ENCODE results near the gene PLA2G3. TPM values are rescaled to one million over a fixed set of nuclear protein-coding genes. Genes with fewer than 3 reads are reported as not detected.
"Not testable (repeated sequence)": the region's sequence is repeated elsewhere in the genome, so short reads cannot be mapped to it uniquely, and the experiment has no call there.

The PLA2G3 gene
- total RNA-seq, 3 donors from 2014 or later (not counting 1 experiment from before 2014, with no cell fraction given) = not detected

- no peak overlapping the region for H3K4me3 ChIP-seq (ENCODE audit: low read length)
- Mint-ChIP-seq H3K9me3 (no peaks in the 10 kb centered on the region), H3K27ac (no peak overlapping the region), H3K36me3 (no peaks in the 10 kb centered on the region), H3K27me3 (ENCODE audit: low read depth in 2 of 2) (no peaks in the 10 kb centered on the region), H3K4me3 (no peak overlapping the region), H3K4me1 (peaks cover 0 to 4% of the 10 kb centered on the region in 2 donors)
- no peak for ATAC-seq
- no peaks in the 10 kb centered on the region for H3K36me3 ChIP-seq (ENCODE audit: control insufficient read depth, insufficient read depth, low read length)
- intact Hi-C loops (cut with micrococcal nuclease) = no loop called here
- H3K4me1 ChIP-seq (ENCODE audit: control insufficient read depth, insufficient read depth, low read length) = no peaks in the 10 kb centered on the region
- DNase-seq = no peak
- H3K9me3 ChIP-seq (ENCODE audit: control insufficient read depth, insufficient read depth, low read length) = no peaks in the 10 kb centered on the region
- 96% methylated on average over 36 of the region's 36 CpGs for WGBS (ENCODE audit: insufficient coverage)
- H3K27me3 ChIP-seq (ENCODE audit: control insufficient read depth, insufficient read depth, low read length) = no peaks in the 10 kb centered on the region
- TF ChIP-seq CTCF (IDR thresholded peaks at IDR 0.05) = no peak
- H3K27ac ChIP-seq (ENCODE audit: low read length) = no peak overlapping the region
Measured at GRCh38 chr22:31098632-31099110, 41.6 kb downstream of the PLA2G3 start.

GRCh38 chr22:31097941-31098631 is 42.2 kb downstream of the PLA2G3 start:
- TF ChIP-seq CTCF (IDR thresholded peaks at IDR 0.05) = no peak
- Histone ChIP-seq H3K36me3 (ENCODE audit: control insufficient read depth, insufficient read depth, low read length) (no peaks in the 10 kb centered on the region), H3K4me3 (ENCODE audit: low read length) (no peak overlapping the region), H3K27ac (ENCODE audit: low read length) (no peak overlapping the region), H3K9me3 (ENCODE audit: control insufficient read depth, insufficient read depth, low read length) (no peaks in the 10 kb centered on the region), H3K4me1 (ENCODE audit: control insufficient read depth, insufficient read depth, low read length) (no peaks in the 10 kb centered on the region), H3K27me3 (ENCODE audit: control insufficient read depth, insufficient read depth, low read length) (no peaks in the 10 kb centered on the region)
- H3K36me3 Mint-ChIP-seq = no peaks in the 10 kb centered on the region
- no peak overlapping the region for H3K27ac Mint-ChIP-seq
- 94% methylated on average over 10 of the region's 10 CpGs for WGBS (ENCODE audit: insufficient coverage)
- no peak for ATAC-seq
- DNase-seq = no peak
- no peaks in the 10 kb centered on the region for H3K9me3 Mint-ChIP-seq
- no peak overlapping the region for H3K4me3 Mint-ChIP-seq
- peaks cover 0 to 4% of the 10 kb centered on the region in 2 donors for H3K4me1 Mint-ChIP-seq
- H3K27me3 Mint-ChIP-seq (ENCODE audit: low read depth in 2 of 2) = no peaks in the 10 kb centered on the region
- intact Hi-C loops (cut with micrococcal nuclease) = no loop called here

GRCh38 chr22:31097539-31097938 is 42.8 kb downstream of the PLA2G3 start:
- H3K9me3 ChIP-seq (ENCODE audit: control insufficient read depth, insufficient read depth, low read length); H3K36me3 ChIP-seq (ENCODE audit: control insufficient read depth, insufficient read depth, low read length); H3K27ac ChIP-seq (ENCODE audit: low read length); DNase-seq; H3K36me3 Mint-ChIP-seq; H3K27me3 Mint-ChIP-seq (ENCODE audit: low read depth in 2 of 2); intact Hi-C loops (cut with micrococcal nuclease); H3K27ac Mint-ChIP-seq; H3K4me3 Mint-ChIP-seq; H3K9me3 Mint-ChIP-seq; H3K4me1 ChIP-seq (ENCODE audit: control insufficient read depth, insufficient read depth, low read length); ATAC-seq; H3K27me3 ChIP-seq (ENCODE audit: control insufficient read depth, insufficient read depth, low read length); H3K4me3 ChIP-seq (ENCODE audit: low read length); H3K4me1 Mint-ChIP-seq: not testable (repeated sequence)
- 98% methylated on average over 4 of the region's 5 CpGs for WGBS (ENCODE audit: insufficient coverage)

- no peak for TF ChIP-seq CTCF (IDR thresholded peaks at IDR 0.05)
- intact Hi-C loops (cut with micrococcal nuclease) = no loop called here
- Mint-ChIP-seq H3K36me3 (no peaks in the 10 kb centered on the region), H3K4me1 (peaks cover 0 to 4% of the 10 kb centered on the region in 2 donors), H3K4me3 (no peak overlapping the region), H3K27me3 (ENCODE audit: low read depth in 2 of 2) (no peaks in the 10 kb centered on the region), H3K27ac (no peak overlapping the region), H3K9me3 (no peaks in the 10 kb centered on the region)
- Histone ChIP-seq H3K36me3 (ENCODE audit: control insufficient read depth, insufficient read depth, low read length) (no peaks in the 10 kb centered on the region), H3K4me3 (ENCODE audit: low read length) (no peak overlapping the region), H3K27ac (ENCODE audit: low read length) (no peak overlapping the region), H3K27me3 (ENCODE audit: control insufficient read depth, insufficient read depth, low read length) (no peaks in the 10 kb centered on the region), H3K4me1 (ENCODE audit: control insufficient read depth, insufficient read depth, low read length) (no peaks in the 10 kb centered on the region), H3K9me3 (ENCODE audit: control insufficient read depth, insufficient read depth, low read length) (no peaks in the 10 kb centered on the region)
- ATAC-seq (no peak), DNase-seq (no peak)
- WGBS (ENCODE audit: insufficient coverage) = 98% methylated on average over 27 of the region's 27 CpGs
Measured at GRCh38 chr22:31096657-31097279, 43.5 kb downstream of the PLA2G3 start.

Measured in natural killer cell (primary cell).